HepG2 (cell line): Measurements from ENCODE around the gene MRM3. TPM values are rescaled to one million over a fixed set of nuclear protein-coding genes. Genes with fewer than 3 reads are reported as not detected.

ENCODE experiments used
- ARNT2 ChIP-seq: sonication (generic); formaldehyde crosslinking; IDR thresholded peaks from 2 replicates; pipeline ENCODE4 v1.8.0; 2022; ENCODE audit warnings: mild to moderate bottlenecking, low read depth, missing genetic modification reagents, moderate library complexity
- DPF2 ChIP-seq: sonication (generic); formaldehyde crosslinking; IDR thresholded peaks from 2 replicates; pipeline ENCODE4 v1.4.0; 2020; ENCODE audit warnings: mild to moderate bottlenecking, low read depth, missing genetic modification reagents, borderline replicate concordance
- HNRNPK ChIP-seq: fragments of 200-400 bp; formaldehyde crosslinking; IDR thresholded peaks from 2 replicates; pipeline ENCODE4 v1.6.1; 2018; ENCODE audit warnings: low read length, low read depth, moderate library complexity, mild to moderate bottlenecking; ENCODE audit not compliant: poor library complexity, severe bottlenecking
- JUND ChIP-seq: sonication (generic); formaldehyde crosslinking; IDR thresholded peaks from 2 replicates; pipeline ENCODE4 v1.8.0; 2022; ENCODE audit warnings: mild to moderate bottlenecking, missing genetic modification reagents
- PCBP1 ChIP-seq: fragments of 200-400 bp; formaldehyde crosslinking; IDR thresholded peaks from 2 replicates; pipeline ENCODE4 v1.6.1; 2017; ENCODE audit warnings: mild to moderate bottlenecking, low read depth, low read length, borderline replicate concordance
- POGK ChIP-seq: sonication (generic); formaldehyde crosslinking; conservative IDR thresholded peaks from 2 replicates; pipeline ENCODE4 v1.8.0; 2022; ENCODE audit warnings: mild to moderate bottlenecking, moderate library complexity, missing genetic modification reagents
- SALL1 ChIP-seq: sonication (generic); formaldehyde crosslinking; IDR thresholded peaks from 2 replicates; pipeline ENCODE4 v1.8.0; 2022; ENCODE audit warnings: mild to moderate bottlenecking, missing genetic modification reagents
- SNAPC4 ChIP-seq: sonication (generic); formaldehyde crosslinking; IDR thresholded peaks from 2 replicates; pipeline ENCODE4 v1.4.0; 2020; ENCODE audit warnings: mild to moderate bottlenecking, missing genetic modification reagents
- SRSF1 ChIP-seq: fragments of 200-400 bp; formaldehyde crosslinking; optimal IDR thresholded peaks from 2 replicates; pipeline ENCODE3; 2017; ENCODE audit warnings: mild to moderate bottlenecking, low read depth, low read length, moderate library complexity
- THAP11 ChIP-seq: IDR thresholded peaks from 2 replicates; pipeline ENCODE4 v1.6.1; 2016; ENCODE audit warnings: missing biosample characterization, missing genetic modification reagents
- ZFP62 ChIP-seq: sonication (generic); formaldehyde crosslinking; IDR thresholded peaks from 2 replicates; pipeline ENCODE4 v1.4.0; 2020; ENCODE audit warnings: missing genetic modification reagents
- ZNF333 ChIP-seq: sonication (generic); formaldehyde crosslinking; IDR thresholded peaks from 2 replicates; pipeline ENCODE4 v1.4.0; 2020; ENCODE audit warnings: mild to moderate bottlenecking, missing genetic modification reagents, borderline replicate concordance
- ZNF549 ChIP-seq: sonication (generic); formaldehyde crosslinking; IDR thresholded peaks from 2 replicates; pipeline ENCODE4 v1.5.0; 2020; ENCODE audit warnings: missing genetic modification reagents
- ZNF616 ChIP-seq: sonication (generic); formaldehyde crosslinking; IDR thresholded peaks from 2 replicates; pipeline ENCODE4 v1.5.0; 2020; ENCODE audit warnings: low read depth, mild to moderate bottlenecking, missing genetic modification reagents
- ZNF704 ChIP-seq: sonication (generic); formaldehyde crosslinking; IDR thresholded peaks from 2 replicates; pipeline ENCODE4 v1.8.1; 2023; ENCODE audit warnings: mild to moderate bottlenecking, inconsistent platforms, moderate library complexity, missing genetic modification reagents, borderline replicate concordance
- ZNF777 ChIP-seq: sonication (generic); formaldehyde crosslinking; IDR thresholded peaks from 2 replicates; pipeline ENCODE4 v1.4.0; 2020; ENCODE audit warnings: missing genetic modification reagents
- polyA plus RNA-seq, 8 experiments: library from polyadenylated mRNA; depleted of rRNA in 3 of 8; stranded (reverse) in 7 of 8; unstranded in 1 of 8; fragments of >200 nt; fragmentation: Illumina TruSeq in 4 of 8; extraction: Trizol in 4 of 8; gene quantifications; 2 replicates each; pipeline versions ENCODE4 v1.2.1 to v1.2.3, GENCODE V29; 2011 to 2016; ENCODE audit warnings: low read depth in 4 of 8, missing spikeins in 1 of 8, mixed read lengths in 1 of 8; ENCODE audit not compliant: insufficient read depth in 1 of 8
- total RNA-seq, 5 experiments: library from RNA; depleted of rRNA; stranded (reverse); fragments of >200 nt; fragmentation: Illumina TruSeq; extraction: Trizol; gene quantifications; 2 replicates each; pipeline ENCODE4 v1.2.3, GENCODE V29; 2016; ENCODE audit warnings: low read depth in 1 of 5
- TF ChIP-seq, protein P1 (sequence below): sonication (generic); formaldehyde crosslinking; IDR thresholded peaks from 2 replicates; pipeline ENCODE4 v1.8.0; 2022; ENCODE audit warnings: missing genetic modification reagents, mild to moderate bottlenecking, inconsistent platforms, borderline replicate concordance
- TF ChIP-seq, protein P2 (sequence below): sonication (generic); formaldehyde crosslinking; IDR thresholded peaks from 2 replicates; pipeline ENCODE4 v1.4.0; 2020; ENCODE audit warnings: missing genetic modification reagents

MRM3 gene
- total and polyA plus RNA-seq, 2 of the 13 experiments (the other 11 are each of a cell fraction or from before 2014, with no cell fraction given): 12.3 to 25.5 TPM

DNA sequence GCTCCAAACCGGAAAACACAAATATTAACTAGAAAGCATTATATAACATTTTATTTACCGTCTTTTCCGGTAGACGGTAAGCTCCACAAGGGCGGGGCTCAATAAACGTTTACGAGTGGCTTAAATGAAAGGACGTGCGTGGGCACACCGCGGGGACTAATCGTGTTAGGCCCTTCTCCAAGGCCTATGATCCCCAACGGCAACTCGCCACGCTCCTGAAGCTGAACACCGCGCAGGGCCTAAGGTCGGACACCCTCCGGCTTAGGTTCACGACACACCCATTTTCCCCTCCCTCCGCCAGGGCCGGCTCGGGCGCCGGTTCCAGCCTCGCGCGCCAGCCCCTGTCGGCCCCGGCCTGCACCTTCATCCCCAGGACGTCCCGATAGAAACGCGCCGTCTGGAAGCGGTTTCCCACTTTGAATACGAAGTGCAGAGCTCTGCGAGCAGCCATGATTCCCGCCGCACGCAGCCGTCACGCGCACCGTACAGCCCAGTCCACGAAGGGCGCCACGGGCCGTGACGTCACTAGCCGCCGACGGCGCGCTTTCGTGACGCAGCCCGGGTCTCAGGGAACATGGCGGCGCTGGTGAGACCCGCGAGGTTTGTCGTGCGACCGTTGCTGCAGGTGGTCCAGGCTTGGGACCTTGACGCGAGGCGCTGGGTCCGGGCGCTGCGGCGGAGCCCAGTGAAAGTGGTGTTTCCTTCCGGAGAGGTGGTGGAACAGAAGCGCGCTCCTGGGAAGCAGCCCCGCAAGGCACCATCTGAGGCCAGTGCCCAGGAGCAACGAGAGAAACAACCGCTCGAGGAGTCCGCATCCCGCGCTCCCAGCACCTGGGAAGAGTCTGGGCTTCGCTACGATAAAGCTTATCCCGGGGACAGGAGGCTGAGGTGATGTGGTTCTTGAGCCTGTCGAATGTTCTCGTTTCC is at the start of gene MRM3, which contains the start of gene GLOD4 (continued):
- TF ChIP-seq, protein P1, sequence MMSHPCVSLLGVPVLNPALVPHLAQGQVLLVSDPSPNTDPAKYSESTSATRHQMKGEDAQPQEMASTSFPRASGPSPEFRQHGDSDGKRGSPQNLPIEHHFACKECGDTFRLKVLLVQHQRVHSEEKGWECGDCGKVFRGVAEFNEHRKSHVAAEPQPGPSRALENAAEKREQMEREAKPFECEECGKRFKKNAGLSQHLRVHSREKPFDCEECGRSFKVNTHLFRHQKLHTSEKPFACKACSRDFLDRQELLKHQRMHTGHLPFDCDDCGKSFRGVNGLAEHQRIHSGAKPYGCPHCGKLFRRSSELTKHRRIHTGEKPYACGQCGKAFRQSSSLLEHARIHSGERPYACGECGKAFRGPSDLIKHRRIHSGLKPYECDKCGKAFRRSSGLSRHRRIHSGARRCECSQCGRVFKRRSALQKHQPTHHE (CRISPR knock-in tag): no peak
- TF ChIP-seq JUND (peak; percentile 81), ZNF616 (CRISPR knock-in tag) (no peak), DPF2 (no peak), ZNF777 (CRISPR knock-in tag) (peak; percentile 71), SALL1 (CRISPR knock-in tag) (peak; percentile 84), HNRNPK (no peak), ZNF333 (CRISPR knock-in tag) (peak; percentile 74; the same call in 1 of the 2 replicates), POGK (CRISPR knock-in tag) (peak; percentile 94), ARNT2 (peak; percentile 93), THAP11 (CRISPR knock-in tag) (peak; percentile 95), ZNF704 (no peak), PCBP1 (no peak), ZFP62 (CRISPR knock-in tag) (0 out of 2 replicates have a peak, but pooled peaks have one; percentile 42), SRSF1 (peak; percentile 40), ZNF549 (no peak), SNAPC4 (CRISPR knock-in tag) (peak; percentile 86; the same call in 1 of the 2 replicates)
- TF ChIP-seq, protein P2, sequence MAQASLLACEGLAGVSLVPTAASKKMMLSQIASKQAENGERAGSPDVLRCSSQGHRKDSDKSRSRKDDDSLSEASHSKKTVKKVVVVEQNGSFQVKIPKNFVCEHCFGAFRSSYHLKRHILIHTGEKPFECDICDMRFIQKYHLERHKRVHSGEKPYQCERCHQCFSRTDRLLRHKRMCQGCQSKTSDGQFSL (CRISPR knock-in tag): no peak
